Sciatic nerve (tissue), 2 donors: ENCODE measurements around the gene AFAP1. TPM values are rescaled to one million over a fixed set of nuclear protein-coding genes. Genes with fewer than 3 reads are reported as not detected.
"Not testable (repeated sequence)": the region's sequence is repeated elsewhere in the genome, so short reads cannot be mapped to it uniquely, and the experiment has no call there.

Experiments
- ATAC-seq: fragments of 200-7000 bp; cut with Tn5 transposase; one replicate; pipeline ENCODE4 v1.9.1; 2020; ENCODE audit warnings: mild to moderate bottlenecking, moderate library complexity
- DNase-seq: peaks from one replicate; pipeline ENCODE4 v3.0.0-alpha.2; 2020; ENCODE audit warnings: low spot score
- intact Hi-C: fragments of 100-400 bp; cut with DNase I; formaldehyde crosslinking; loops from one replicate; pipeline ENCODE4 v1.14.2; 2022
- total RNA-seq: library from RNA; stranded (reverse); fragmentation: NEBNext Ultra II Directional; extraction: Animal tissue kit (Norgen Biotek cat#: 25700); gene quantifications from one replicate; pipeline ENCODE4 v1.2.1, GENCODE V29; 2021
- donor health status: DM: no; HTN: no; CAD: no.
- donor health status: DM: no; HTN: no; CAD: no.

AFAP1 gene
- total RNA-seq, 1 donor from 2014 or later, result 64.5 TPM

GRCh38 chr4:7929118-7929951, 10.3 kb downstream of the AFAP1 start:
- ATAC-seq (peak; percentile 63), DNase-seq (no peak)
- intact Hi-C loops, result no loop called here

GRCh38 chr4:7928711-7929110, 10.9 kb downstream of the AFAP1 start:
- intact Hi-C loops, result no loop called here
- ATAC-seq (no peak), DNase-seq (no peak)

GRCh38 chr4:7926822-7927221, 12.8 kb downstream of the AFAP1 start:
- ATAC-seq, result no peak
- intact Hi-C loops, result no loop called here
- no peak for DNase-seq

GRCh38 chr4:7924570-7924969, 15.1 kb downstream of the AFAP1 start:
- DNase-seq (no peak), ATAC-seq (no peak)
- intact Hi-C loops, result no loop called here

- ATAC-seq (no peak), DNase-seq (no peak)
- intact Hi-C loops, result no loop called here
Observed at GRCh38 chr4:7924163-7924562, 15.5 kb downstream of the AFAP1 start.

- intact Hi-C loops, result no loop called here
- ATAC-seq (no peak), DNase-seq (no peak)
Observed at GRCh38 chr4:7922466-7922865, 17.2 kb downstream of the AFAP1 start.

GRCh38 chr4:7918981-7919380, 20.7 kb downstream of the AFAP1 start:
- no peak for ATAC-seq
- intact Hi-C loops, result no loop called here
- no peak for DNase-seq

GRCh38 chr4:7918187-7918586, 21.5 kb downstream of the AFAP1 start:
- DNase-seq, ATAC-seq, intact Hi-C loops: not testable (repeated sequence)

GRCh38 chr4:7917669-7918068, 22.0 kb downstream of the AFAP1 start:
- ATAC-seq (no peak), DNase-seq (no peak)
- intact Hi-C loops, result no loop called here

GRCh38 chr4:7915875-7916242, 23.8 kb downstream of the AFAP1 start:
- no peak for ATAC-seq

GRCh38 chr4:7912826-7913225, 26.8 kb downstream of the AFAP1 start:
- intact Hi-C loops, result no loop called here
- no peak for DNase-seq
- ATAC-seq, result no peak

More at GRCh38 chr4:7915875-7916242, 23.8 kb downstream of the AFAP1 start:
- no peak for DNase-seq
- intact Hi-C loops, result no loop called here

GRCh38 chr4:7910952-7911578, 28.6 kb downstream of the AFAP1 start:
- DNase-seq (no peak), ATAC-seq (peak; percentile 82)
- intact Hi-C loops, result no loop called here

GRCh38 chr4:7910263-7910896, 29.3 kb downstream of the AFAP1 start:
- ATAC-seq, result peak; percentile 79
- no peak for DNase-seq
- intact Hi-C loops, result no loop called here

- no peak for ATAC-seq
- intact Hi-C loops, result no loop called here
Observed at GRCh38 chr4:7909463-7910262, 30.0 kb downstream of the AFAP1 start.

GRCh38 chr4:7908668-7909067, 31.0 kb downstream of the AFAP1 start:
- intact Hi-C loops, result no loop called here
- DNase-seq (no peak), ATAC-seq (no peak)

More at GRCh38 chr4:7909463-7910262, 30.0 kb downstream of the AFAP1 start:
- DNase-seq, result no peak

GRCh38 chr4:7907142-7907541, 32.5 kb downstream of the AFAP1 start:
- intact Hi-C loops, result no loop called here
- ATAC-seq, result no peak
- DNase-seq, result no peak

- DNase-seq (no peak), ATAC-seq (peak; percentile 17)
- intact Hi-C loops, result no loop called here
Observed at GRCh38 chr4:7906171-7906701, 33.4 kb downstream of the AFAP1 start.

- ATAC-seq (peak; percentile 85), DNase-seq (no peak)
- intact Hi-C loops, result no loop called here
Observed at GRCh38 chr4:7904952-7905915, 34.4 kb downstream of the AFAP1 start.
